T1000 (cell line): Measurements from ENCODE around the gene CFHR5.
"Not testable (repeated sequence)": the region's sequence is repeated elsewhere in the genome, so short reads cannot be mapped to it uniquely, and the experiment has no call there.

ENCODE experiments used
- DNase-seq: peaks from one replicate; lab custom pipeline; 2025; ENCODE audit warnings: mixed read lengths; lab: John Stamatoyannopoulos, UW

Gene CFHR5

DNA sequence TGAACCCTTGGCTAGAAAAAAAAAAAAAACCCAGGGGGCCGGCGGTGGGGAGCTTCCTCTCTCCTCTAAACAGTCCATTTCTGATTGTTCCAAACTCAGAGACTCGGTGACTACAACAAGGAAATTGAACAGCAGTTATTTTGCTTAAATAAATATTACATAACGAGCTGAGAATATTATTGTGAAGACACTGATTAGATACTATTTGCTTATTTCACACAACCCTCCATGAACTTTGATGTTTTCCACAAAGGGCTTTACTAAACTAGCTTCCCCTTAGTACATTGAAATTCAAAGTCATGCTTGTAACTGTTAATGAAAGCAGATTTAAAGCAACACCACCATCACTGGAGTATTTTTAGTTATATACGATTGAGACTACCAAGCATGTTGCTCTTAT lies at the start of gene CFHR5:
Gene CFHR5, plus strand, starts transcription at position 279 of the 400 bp plus-strand sequence. Its CDS starts 109 bp downstream, at position 388.
- DNase-seq, result no peak

DNA sequence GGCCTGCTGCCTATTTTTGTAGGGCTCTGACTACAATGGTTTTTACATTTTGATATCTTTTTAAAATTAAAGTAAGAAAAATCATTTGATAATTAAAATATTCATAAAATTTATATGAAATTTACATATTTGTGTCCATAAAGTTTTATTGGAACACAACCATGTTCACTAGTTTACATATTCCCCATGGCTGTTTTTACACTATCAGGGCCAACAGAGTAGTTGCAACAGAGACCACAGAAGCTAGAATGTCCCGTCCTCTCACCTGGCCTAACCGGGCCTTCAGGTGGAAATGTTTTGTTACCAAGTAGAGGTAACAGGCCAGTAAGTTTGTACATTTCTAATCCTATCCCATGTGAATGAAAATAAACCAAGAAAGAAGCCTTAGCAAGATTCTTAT lies 44.5 kb upstream of the CFHR5 start:
- not testable (repeated sequence) for DNase-seq

DNA sequence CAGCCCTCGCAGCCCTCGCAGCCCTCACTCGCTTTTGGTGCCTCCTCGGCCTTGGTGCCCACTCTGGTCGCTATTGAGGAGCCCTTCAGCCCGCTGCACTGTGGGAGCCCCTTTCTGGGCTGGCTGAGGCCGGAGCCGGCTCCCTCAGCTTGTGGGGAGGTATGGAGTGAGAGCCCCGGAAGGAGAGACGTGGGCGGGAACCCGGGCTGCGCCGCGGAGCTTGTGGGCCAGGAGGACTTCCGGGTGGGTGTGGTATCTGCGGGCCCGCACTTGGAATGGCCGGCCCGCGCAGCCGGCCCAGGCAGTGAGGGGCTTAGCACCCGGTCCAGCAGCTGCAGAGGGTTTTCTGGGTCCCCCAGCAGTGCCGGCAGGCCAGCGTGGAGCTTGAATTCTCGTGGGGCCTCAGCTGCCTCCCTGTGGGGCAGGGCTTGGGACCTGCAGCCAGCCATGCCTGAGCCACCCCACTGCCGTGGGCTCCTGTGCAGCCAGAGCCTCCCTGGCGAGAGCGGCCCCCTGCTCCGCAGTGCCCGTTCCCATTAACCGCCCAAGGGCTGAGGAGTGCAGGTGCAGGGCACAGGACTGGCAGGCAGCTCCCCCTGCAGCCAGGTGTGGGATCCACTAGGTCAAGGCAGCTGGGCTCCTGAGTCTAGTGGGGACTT lies 43.7 kb upstream of the CFHR5 start:
- no peak for DNase-seq

DNA sequence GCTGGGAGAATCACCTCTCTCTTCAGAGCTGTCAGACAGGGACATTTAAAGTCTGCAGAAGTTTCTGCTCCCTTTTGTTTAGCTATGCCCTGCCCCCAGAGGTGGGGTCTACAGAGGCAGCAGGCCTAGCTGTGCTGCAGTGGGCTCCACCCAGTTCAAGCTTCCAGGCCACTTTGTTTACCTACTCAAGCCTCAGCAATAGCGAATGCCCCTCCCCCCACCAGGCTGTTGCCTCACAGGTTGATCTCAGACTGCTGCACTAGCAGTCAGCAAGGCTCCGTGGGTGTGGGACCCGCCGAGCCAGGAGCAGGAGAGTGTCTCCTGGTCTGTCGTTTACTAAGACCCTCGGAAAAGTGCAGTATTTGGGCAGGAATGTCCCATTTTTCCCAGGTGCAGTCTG lies 35.9 kb upstream of the CFHR5 start:
- not testable (repeated sequence) for DNase-seq

DNA sequence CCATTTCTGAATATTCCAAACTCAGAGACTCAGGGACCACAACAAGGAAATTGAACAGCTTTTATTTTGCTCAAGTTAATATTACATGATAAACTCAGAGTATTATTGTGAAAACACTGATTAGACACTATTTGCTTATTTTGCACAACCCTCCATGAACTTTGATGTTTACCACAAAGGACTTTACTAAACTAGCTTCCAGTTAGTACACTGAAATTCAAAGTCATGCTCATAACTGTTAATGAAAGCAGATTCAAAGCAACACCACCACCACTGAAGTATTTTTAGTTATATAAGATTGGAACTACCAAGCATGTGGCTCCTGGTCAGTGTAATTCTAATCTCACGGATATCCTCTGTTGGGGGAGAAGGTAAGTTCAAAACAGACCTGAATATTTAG lies 33.8 kb upstream of the CFHR5 start, which contains the start of gene CFHR2:
Gene CFHR2, plus strand, starts transcription at position 171 of the 400 bp plus-strand sequence. Its CDS starts 143 bp downstream, at position 314.
- DNase-seq, result not testable (repeated sequence)

DNA sequence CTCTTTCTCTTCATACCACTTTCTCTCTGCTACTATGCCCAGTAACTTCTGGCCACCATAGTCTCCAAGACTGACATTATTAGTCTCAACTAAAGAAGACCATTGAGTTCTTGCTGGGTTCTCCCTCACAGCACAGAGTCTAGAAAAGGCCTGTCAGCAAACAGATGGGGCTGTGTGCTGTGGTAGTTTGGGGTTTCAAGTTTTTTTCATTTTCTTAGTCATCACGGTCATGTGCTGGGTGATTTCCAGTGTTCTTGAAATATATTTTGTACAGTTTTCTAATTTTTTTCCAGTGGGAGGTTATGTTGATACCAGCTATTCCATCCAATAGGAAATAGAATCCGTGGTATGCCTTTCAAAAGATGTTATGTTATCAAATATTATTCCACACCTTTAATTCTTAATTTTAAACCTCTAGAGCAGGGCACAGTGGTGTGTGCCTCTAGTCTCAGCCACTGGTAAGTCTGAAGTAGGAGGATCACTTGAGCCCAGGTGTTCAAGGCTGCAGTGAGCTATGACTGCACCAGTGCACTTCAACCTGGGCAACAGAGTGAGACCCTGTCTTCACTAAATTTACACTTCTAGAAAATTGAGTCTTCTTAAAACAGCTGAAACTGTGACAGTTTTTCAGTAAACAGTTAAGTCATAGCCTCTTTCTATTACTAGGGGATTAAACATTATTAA lies 25.5 kb upstream of the CFHR5 start:
- no peak for DNase-seq

DNA sequence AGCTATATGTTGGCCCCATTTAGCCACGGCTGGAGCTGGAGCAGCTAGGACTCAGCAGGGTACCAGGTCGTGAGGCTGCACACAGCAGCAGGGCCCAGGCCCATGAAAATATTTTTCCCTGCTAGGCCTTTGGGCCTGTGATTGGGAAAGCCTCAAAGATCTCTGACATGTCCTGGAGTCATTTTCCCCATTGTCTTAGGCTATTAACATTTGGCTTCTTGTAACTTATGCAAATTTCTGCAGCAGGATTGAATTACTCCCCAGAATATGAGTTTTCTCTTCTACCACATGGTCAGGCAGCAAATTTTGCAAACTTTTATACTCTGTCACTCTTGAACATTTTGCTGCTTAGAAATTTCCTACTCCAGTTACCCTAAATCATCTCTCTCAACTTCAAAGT lies 22.6 kb upstream of the CFHR5 start:
- no peak for DNase-seq

DNA sequence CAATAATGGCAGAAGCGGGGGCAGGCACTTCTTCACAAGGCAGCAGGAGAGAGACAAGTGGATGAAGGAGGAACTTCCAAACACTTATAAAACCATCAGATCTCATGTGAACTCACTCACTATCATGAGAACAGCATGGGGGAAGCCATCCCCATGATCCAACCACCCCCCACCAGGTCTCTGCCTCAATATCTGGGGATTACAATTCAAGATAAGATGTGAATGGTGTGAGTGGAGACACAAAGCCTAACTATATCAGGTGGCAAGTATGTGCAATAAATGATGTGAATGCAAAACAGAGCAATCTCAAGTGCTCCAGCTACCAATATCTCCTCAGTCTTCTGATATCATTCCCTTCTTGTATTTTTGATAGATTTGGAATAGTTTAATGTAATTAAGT lies 21.4 kb upstream of the CFHR5 start:
- no peak for DNase-seq

DNA sequence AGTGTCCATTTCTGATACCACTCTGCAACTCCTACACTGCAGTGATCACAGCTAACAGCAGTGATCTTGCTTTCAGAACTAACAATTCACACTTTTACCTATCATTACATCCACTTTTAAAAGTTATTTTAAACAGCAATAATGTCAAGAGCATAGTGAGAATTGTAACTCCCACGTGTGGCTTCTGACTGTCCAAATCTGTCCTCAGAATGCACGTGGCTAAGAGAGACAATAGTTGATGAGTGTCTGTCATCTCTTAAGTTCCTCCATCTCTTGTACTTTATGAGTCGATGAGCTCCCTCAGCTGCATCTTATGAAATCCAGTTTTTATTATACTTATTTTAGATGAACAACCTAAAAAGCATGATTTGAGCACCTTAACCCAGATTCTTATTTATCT lies 16.5 kb upstream of the CFHR5 start:
- DNase-seq, result no peak

DNA sequence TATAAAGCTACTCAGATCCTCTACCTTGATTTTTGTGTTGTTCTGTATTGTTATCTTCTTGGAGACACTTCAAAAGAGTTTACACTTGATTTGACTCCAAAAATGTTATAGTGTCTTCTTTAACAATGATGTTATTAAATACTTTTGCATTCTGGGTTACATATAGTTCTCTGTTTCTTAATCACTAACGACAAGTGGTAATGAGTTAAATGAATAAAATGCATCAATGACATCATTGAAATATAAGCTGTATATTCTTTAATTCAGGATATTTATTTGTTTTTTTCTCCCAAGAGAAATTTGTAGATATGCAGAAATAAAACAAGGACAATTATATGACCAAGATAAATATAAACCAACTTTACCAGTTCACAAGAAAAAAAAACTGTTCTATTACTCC lies 7.2 kb upstream of the CFHR5 start:
- no peak for DNase-seq

DNA sequence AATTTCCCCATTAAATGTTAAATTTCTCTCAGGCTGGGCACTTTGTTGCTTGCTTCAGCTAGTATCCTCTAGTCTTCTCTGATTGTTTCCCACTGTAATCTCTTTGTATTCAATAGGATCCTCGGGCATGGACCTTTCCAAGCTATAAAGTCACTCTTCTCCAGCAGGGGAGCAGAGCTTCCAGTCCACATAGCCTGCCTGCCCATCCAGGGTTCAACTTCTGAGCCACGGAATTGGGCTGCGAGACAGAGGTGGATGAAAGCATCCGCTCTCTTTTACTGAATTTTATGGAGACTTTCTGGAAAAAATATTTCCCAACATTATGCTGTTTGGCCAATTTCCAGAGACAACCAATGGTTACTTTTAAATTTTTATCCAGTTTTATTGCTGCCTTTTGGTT lies 1.1 kb upstream of the CFHR5 start:
- no peak for DNase-seq

DNA sequence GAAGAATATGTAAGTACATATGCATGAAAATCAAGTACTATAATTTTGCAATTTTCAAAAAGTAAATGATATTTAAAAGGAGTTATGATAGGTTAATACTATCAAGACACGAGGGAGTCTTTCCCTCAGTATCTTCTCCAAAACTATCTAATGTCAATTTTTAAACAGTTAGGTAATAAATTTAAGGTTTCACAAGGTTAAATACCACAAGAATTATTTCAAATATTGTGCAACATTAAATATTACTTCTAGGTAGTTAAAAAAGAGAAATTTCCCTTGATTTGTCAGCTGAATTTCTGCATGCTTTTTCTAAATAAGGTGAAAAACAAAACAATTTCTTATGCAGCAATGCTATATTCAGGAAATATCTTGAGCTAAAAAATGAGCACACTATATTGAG lies 3.5 kb downstream of the CFHR5 start:
- DNase-seq, result no peak

DNA sequence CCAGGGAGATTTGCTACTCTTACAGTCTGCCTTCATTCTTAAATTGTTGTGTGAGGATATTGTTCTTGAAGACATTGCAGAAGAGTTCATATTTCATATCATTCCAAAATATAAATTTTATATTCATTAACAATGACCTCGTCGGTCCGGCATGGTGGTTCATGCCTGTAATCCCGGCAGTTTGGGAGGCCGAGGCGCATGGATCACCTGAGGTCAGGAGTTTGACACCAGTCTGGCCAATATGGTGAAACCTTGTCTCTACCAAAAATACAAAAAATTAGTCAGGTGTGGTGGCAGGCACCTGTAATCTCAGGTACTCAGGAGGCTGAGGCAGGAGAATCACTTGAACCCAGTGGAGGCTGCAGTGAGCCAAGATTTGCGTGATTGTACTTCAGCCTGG lies 4.9 kb downstream of the CFHR5 start:
- DNase-seq, result not testable (repeated sequence)

DNA sequence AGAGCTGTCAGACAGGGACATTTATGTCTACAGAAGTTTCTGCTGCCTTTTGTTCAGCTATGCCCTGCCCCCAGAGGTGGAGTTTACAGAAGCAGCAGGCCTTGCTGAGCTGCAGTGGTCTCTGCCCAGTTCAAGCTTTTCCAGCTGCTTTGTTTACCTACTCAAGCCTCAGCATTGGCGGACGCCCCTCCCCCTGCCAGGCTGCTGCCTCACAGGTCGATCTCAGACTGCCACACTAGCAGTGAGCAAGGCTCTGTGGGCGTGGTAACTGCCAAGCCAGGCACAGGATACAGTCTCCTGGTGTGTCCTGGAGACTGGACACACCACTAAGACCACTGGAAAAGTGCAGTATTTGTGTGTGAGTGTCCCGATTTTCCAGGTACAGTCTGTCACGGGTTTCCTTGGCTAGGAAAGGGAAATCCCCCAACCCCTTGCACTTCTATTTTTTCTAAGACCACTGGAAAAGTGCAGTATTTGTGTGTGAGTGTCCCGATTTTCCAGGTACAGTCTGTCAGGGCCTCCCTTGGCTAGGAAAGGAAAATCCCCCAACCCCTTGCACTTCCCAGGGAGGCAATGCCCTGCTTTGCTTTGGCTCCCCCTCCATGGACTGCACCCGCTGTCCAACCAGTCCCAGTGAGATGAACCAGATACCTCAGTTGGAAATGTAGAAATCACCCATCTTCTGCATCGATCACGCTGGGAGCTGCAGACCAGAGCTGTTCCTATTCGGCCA lies 14.7 kb downstream of the CFHR5 start:
- not testable (repeated sequence) for DNase-seq

DNA sequence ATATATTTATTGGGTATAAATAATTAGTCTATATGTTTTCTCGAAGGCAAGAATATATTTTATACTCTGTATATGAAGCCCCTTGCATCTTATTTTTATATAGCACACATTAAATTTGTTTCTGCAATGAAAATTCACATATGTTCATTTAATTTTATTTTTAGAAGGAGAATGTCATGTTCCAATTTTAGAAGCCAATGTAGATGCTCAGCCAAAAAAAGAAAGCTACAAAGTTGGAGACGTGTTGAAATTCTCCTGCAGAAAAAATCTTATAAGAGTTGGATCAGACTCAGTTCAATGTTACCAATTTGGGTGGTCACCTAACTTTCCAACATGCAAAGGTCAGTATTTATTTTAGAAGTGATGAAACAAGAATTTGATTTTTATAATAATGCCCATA lies 16.6 kb downstream of the CFHR5 start:
- DNase-seq, result no peak

DNA sequence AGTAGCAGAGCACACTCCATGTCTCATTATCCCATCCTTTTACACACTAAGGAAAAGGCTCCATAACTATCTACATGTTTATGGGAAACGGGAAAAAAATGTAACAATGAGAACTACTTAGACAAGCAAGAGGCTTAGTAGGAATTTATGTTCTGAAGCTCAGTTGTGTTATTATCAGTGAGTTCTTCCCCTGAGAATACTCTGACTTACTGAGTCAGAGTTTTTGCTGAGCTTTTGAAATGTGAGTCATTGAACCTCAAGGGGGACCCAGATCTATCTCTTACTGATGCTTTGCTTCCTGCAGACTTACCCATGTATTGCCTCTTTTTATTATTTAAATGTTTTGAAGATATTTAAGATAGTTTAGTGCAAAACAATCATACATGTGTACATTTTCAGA lies 20.1 kb downstream of the CFHR5 start:
- peak; percentile 3 for DNase-seq

DNA sequence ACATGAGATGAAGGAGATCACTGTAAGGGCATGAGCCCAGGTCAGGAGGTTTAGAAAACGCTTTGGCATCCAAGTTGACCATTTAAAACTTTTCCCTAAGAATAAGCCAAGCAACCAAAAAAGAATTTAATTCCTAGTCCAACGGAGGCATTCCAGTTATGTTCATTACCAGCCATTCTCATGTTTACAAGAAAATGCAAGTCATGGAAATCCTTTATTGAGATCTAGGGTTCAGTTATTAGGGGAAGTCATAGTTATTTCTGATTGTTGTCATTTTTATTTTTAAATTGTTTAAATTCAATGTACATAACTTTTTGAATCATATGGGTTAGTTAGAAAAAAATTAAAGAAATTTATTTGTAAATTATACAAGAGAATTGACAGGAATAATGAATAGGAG lies 24.5 kb downstream of the CFHR5 start:
- no peak for DNase-seq

DNA sequence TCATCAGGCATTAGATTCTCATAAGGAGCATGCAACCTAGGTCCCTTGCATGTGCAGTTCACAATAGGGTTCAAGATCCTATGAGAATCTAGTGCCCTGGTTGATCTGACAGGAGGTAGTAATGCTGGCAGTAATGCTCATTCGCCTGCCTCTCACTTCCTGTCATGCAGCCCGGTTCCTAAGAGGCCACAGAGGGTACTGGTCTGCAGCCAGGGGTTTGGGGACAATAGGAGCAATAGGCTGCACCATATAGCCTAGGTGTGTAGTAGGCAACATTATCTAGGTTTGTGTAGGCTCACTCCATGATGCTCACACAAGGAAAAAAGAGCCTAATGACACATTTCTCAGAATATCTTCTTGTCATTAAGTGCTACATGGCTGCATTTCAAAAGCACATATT lies 25.8 kb downstream of the CFHR5 start:
- no peak for DNase-seq

DNA sequence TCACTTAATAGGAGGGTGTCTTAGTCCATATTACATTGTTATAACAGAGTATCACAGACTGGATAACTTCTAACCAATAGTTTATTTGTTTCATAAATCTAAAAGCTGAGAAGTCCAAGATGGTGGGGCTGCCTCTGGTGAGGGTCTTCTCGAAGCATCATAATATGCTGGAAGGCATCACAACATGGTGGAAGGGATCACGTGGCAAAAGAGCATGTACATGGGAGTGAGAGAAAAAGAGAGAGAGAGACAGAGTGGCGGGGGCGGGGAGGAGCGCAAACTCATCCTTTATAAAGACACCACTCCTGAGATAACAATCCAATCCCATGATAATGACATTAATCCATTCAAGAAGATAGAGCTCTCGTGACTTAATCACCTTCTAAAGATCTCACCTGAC lies 31.5 kb downstream of the CFHR5 start:
- no peak for DNase-seq

DNA sequence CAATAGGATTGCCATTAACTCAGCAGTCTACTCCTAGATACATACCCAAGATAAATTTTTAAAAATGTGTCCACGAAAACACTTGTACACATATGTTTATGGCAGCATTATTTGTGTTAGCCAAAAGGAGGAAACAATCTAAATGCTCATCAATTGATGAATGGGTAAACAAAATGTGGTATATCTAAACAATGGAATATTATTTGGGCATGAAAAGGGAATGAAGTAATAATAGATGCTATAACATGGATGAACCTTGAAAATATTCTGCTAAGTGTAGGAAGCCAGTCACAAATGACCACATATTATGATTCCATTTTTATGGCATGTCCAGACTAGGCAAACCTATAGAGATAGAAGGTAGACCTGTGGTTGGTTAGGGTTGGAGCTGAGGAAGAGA lies 34.3 kb downstream of the CFHR5 start:
- DNase-seq, result no peak

DNA sequence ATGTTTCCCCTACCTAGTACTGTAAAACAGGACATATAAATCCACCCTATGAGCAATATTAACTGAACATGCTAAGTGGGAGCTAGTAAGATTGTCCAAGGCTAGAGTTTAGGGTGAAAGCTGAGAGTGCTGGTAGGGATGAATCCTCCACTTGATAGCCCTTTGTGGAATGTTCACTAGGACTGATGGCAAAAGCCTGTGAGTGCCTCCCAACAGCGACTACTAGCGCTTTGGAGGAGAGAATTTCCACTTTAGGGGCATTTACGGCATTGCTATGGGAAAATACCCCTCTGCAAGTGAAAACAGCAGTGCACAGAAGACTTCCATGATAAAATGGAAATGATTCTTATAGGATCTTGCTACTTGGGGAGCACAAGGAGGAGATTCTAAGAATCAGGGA lies 35.9 kb downstream of the CFHR5 start:
- DNase-seq, result no peak

DNA sequence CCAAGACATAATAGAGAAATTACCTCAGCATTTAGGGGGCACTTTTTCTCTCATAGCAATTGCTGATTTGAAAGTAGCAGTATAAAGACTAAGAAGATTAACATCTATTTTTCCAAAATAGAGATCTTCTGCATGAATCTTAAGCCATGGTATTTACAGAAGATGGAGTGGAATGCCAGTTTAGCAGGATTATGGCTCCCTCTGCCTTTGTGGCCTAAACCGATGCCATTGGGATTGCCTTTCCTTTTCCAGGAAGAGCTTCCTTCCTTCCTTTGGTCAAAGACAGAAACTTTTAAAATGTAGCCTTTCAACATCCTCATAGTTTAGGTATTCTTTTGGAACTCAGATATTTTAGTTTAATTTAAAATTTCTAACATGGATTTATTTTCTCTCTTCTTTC lies 39.4 kb downstream of the CFHR5 start:
- no peak for DNase-seq

DNA sequence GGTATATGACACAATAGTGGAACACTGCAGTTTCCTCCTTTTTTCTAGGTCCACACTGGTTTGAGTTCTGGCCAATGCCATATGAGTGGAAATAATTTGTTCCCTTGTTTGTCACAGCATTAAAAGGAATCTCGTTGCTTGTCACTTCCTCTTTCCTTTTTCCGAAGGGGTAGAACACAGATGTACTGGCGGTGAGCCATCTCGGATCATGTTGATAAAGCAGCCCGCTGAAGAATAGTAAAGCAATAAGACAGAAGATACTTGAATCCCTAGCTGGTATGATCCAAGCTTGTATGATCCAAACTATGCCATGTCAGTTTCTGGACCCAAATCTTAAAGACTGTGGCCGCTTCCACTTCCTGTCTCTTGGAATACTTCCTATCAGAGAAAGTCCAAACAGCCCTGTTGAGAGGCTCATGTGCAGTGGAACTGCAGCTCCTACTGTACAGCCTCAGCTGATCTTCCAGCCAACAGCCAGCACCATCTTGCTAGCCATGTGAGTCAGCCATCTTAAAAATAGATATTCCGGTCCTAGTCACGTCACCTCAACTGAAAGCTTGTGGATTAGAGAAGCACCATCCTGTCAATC lies 40.3 kb downstream of the CFHR5 start:
- no peak for DNase-seq
